K562 (cell line): ENCODE measurements around the gene RNF41. TPM values are rescaled to one million over a fixed set of nuclear protein-coding genes. Genes with fewer than 3 reads are reported as not detected.

Experiments used
- CXXC5 ChIP-seq: fragments of 250-450 bp; sonication (Bioruptor Pico); IDR thresholded peaks from 2 replicates; pipeline ENCODE4 v1.8.0; 2022; ENCODE audit warnings: inconsistent platforms, mild to moderate bottlenecking, moderate library complexity
- DACH1 ChIP-seq: fragments of 450-650 bp; IDR thresholded peaks from 2 replicates; pipeline ENCODE4 v1.6.1; 2018; ENCODE audit not compliant: partially characterized antibody
- HDAC1 ChIP-seq, 2 experiments: fragments of 450-650 bp; IDR thresholded peaks; 2 replicates each; pipeline ENCODE4 v1.6.1; 2016 to 2017; ENCODE audit warnings: inconsistent platforms in 1 of 2, mild to moderate bottlenecking in 1 of 2, moderate library complexity in 1 of 2
- JUND ChIP-seq, 2 experiments: IDR thresholded peaks; 2 replicates in 1 of 2; 3 replicates in 1 of 2; pipeline ENCODE4 v1.6.1; 2011; ENCODE audit warnings: borderline replicate concordance in 2 of 2, low read depth in 2 of 2, low read length in 2 of 2, improper control_type of control experiment in 1 of 2, missing biosample characterization in 1 of 2, missing genetic modification characterization in 1 of 2, missing genetic modification reagents in 1 of 2
- MAFK ChIP-seq: IDR thresholded peaks from 2 replicates; pipeline ENCODE4 v1.6.1; 2011; ENCODE audit warnings: low read length, improper control_type of control experiment
- MAZ ChIP-seq, 2 experiments: fragments of 450-650 bp in 1 of 2; sonication (generic) in 1 of 2; formaldehyde crosslinking; IDR thresholded peaks in 1 of 2; conservative IDR thresholded peaks in 1 of 2; 2 replicates each; pipeline versions ENCODE4 v1.4.0 to v1.5.0; 2020; ENCODE audit warnings: mild to moderate bottlenecking in 1 of 2, missing genetic modification reagents in 1 of 2
- MIER1 ChIP-seq: fragments of 450-650 bp; IDR thresholded peaks from 2 replicates; pipeline ENCODE4 v1.6.1; 2016; ENCODE audit warnings: antibody characterized with exemption, mild to moderate bottlenecking, low read depth
- NCOA4 ChIP-seq: fragments of 450-650 bp; IDR thresholded peaks from 2 replicates; pipeline ENCODE4 v1.6.1; 2018; ENCODE audit warnings: mild to moderate bottlenecking; ENCODE audit not compliant: partially characterized antibody
- RBM15 ChIP-seq: fragments of 200-400 bp; formaldehyde crosslinking; IDR thresholded peaks from 2 replicates; pipeline ENCODE4 v1.6.1; 2018; ENCODE audit warnings: mild to moderate bottlenecking, low read length, moderate library complexity; ENCODE audit not compliant: insufficient read depth
- SAFB ChIP-seq: fragments of 200-400 bp; formaldehyde crosslinking; IDR thresholded peaks from 2 replicates; pipeline ENCODE4 v1.6.1; 2017; ENCODE audit warnings: low read depth, low read length, borderline replicate concordance
- SMARCC2 ChIP-seq: fragments of 450-650 bp; IDR thresholded peaks from 2 replicates; pipeline ENCODE4 v1.6.1; 2017; ENCODE audit warnings: antibody characterized with exemption, moderate library complexity, mild to moderate bottlenecking, low read depth
- SRSF9 ChIP-seq: fragments of 200-400 bp; formaldehyde crosslinking; IDR thresholded peaks from 2 replicates; pipeline ENCODE4 v1.6.1; 2017; ENCODE audit warnings: low read depth, low read length, borderline replicate concordance
- polyA plus RNA-seq, 8 experiments: library from polyadenylated mRNA; depleted of rRNA in 4 of 8; stranded (reverse) in 5 of 8; unstranded in 3 of 8; fragments of >200 nt; fragmentation: Nextera tagmentation in 2 of 8; fragmentation: Illumina TruSeq in 1 of 8; extraction: Ambion mirVana in 2 of 8; extraction: Trizol in 1 of 8; gene quantifications; 2 replicates each; pipeline versions ENCODE4 v1.2.1 to v1.2.3, GENCODE V29; 2011 to 2014; ENCODE audit warnings: inconsistent platforms in 1 of 8, missing spikeins in 1 of 8
- total RNA-seq, 7 experiments: library from RNA; depleted of rRNA in 6 of 7; stranded (reverse); fragments of >200 nt in 6 of 7; fragmentation: Illumina TruSeq in 2 of 7; extraction: Trizol in 2 of 7; gene quantifications; 2 replicates each; pipeline versions ENCODE4 v1.2.1 to v1.2.3, GENCODE V29; 2011 to 2021; ENCODE audit warnings: low replicate concordance in 1 of 7
- TF ChIP-seq, protein P1 (sequence below): fragments of 450-650 bp; IDR thresholded peaks from 2 replicates; pipeline ENCODE4 v1.6.1; 2017; ENCODE audit warnings: antibody characterized with exemption
- TF ChIP-seq, protein P2 (sequence below): fragments of 250-450 bp; sonication (Bioruptor Pico); IDR thresholded peaks from 2 replicates; pipeline ENCODE4 v1.4.0; 2020; ENCODE audit warnings: mild to moderate bottlenecking
- TF ChIP-seq, protein P3 (sequence below): fragments of 250-450 bp; sonication (Bioruptor Pico); IDR thresholded peaks from 2 replicates; pipeline ENCODE4 v1.4.0; 2020
- TF ChIP-seq, protein P4 (sequence below): fragments of 250-450 bp; sonication (Bioruptor Pico); IDR thresholded peaks from 2 replicates; pipeline ENCODE4 v1.4.0; 2020

The RNF41 gene
- total and polyA plus RNA-seq, 9 of the 15 experiments (the other 6 are each of a cell fraction or from before 2014, with no cell fraction given): 28.2 to 46.8 (median 33.8) TPM

DNA sequence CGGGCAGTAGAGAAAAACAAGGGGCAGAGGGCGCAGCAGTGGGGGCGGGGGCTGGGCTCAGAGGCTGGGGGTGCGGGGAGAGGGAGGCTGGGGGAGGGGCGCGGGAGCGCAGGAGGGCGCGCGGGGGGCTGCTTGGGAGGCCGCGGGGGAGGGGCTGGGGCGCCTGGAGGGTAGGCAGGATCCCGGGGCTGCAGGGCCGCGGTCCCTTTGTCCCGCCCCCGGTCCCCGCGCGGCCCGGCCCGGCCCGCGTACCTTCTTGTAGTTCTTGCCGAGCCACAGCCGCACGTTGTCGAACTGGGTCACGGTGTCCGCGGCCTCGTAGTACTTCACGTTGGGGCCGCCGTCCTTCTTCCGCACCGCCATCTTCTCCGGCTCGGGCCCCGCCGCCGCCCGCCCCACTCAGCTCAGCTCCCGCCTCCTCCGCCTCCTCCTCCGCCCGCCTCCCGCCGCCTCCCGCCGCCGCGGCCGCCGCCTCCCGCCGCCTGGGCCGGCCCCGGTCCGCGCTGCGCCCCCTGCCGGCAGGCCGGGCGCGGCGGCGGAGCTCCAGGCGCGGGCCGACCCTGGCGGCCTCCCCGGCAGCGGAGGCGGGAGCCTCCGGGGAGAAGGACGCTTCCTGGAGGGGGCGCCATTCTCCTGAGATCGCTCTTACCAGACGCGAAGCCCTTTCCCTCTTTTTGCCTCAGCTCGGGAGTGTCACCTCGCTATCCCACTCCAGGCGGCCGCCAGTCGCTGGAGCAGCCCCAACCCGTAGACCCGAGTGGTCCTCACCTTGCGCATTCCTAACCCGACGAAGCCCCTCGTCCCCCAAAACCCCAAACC, 32.4 kb downstream of the RNF41 start, which contains the start of gene SMARCC2 (continued):
- TF ChIP-seq, protein P1, sequence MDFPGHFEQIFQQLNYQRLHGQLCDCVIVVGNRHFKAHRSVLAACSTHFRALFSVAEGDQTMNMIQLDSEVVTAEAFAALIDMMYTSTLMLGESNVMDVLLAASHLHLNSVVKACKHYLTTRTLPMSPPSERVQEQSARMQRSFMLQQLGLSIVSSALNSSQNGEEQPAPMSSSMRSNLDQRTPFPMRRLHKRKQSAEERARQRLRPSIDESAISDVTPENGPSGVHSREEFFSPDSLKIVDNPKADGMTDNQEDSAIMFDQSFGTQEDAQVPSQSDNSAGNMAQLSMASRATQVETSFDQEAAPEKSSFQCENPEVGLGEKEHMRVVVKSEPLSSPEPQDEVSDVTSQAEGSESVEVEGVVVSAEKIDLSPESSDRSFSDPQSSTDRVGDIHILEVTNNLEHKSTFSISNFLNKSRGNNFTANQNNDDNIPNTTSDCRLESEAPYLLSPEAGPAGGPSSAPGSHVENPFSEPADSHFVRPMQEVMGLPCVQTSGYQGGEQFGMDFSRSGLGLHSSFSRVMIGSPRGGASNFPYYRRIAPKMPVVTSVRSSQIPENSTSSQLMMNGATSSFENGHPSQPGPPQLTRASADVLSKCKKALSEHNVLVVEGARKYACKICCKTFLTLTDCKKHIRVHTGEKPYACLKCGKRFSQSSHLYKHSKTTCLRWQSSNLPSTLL: no peak
- TF ChIP-seq MIER1 (no peak), MAZ (CRISPR knock-in tag; conservative IDR thresholded peaks at IDR 0.05 in 1 of 2, IDR thresholded peaks at IDR 0.05 in 1 of 2) (peak; percentile 20 to 58; a peak in 1 of 4 replicates), MAFK (no peak), RBM15 (no peak), DACH1 (no peak), SMARCC2 (no peak), JUND (IDR thresholded peaks at IDR 0.05; ENCODE audit: borderline replicate concordance, low read depth, low read length) (peak; percentile 65), JUND (tag; IDR thresholded peaks at IDR 0.05; ENCODE audit: borderline replicate concordance, low read depth, low read length) (no peak; the same call in 2 of the 3 replicates), NCOA4 (no peak), SAFB (no peak), CXXC5 (CRISPR knock-in tag) (peak; percentile 61), HDAC1 (IDR thresholded peaks at IDR 0.05) (no peak), SRSF9 (no peak)
- TF ChIP-seq, protein P2, sequence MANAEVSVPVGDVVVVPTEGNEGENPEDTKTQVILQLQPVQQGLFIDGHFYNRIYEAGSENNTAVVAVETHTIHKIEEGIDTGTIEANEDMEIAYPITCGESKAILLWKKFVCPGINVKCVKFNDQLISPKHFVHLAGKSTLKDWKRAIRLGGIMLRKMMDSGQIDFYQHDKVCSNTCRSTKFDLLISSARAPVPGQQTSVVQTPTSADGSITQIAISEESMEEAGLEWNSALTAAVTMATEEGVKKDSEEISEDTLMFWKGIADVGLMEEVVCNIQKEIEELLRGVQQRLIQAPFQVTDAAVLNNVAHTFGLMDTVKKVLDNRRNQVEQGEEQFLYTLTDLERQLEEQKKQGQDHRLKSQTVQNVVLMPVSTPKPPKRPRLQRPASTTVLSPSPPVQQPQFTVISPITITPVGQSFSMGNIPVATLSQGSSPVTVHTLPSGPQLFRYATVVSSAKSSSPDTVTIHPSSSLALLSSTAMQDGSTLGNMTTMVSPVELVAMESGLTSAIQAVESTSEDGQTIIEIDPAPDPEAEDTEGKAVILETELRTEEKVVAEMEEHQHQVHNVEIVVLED: no peak
- TF ChIP-seq, protein P3, sequence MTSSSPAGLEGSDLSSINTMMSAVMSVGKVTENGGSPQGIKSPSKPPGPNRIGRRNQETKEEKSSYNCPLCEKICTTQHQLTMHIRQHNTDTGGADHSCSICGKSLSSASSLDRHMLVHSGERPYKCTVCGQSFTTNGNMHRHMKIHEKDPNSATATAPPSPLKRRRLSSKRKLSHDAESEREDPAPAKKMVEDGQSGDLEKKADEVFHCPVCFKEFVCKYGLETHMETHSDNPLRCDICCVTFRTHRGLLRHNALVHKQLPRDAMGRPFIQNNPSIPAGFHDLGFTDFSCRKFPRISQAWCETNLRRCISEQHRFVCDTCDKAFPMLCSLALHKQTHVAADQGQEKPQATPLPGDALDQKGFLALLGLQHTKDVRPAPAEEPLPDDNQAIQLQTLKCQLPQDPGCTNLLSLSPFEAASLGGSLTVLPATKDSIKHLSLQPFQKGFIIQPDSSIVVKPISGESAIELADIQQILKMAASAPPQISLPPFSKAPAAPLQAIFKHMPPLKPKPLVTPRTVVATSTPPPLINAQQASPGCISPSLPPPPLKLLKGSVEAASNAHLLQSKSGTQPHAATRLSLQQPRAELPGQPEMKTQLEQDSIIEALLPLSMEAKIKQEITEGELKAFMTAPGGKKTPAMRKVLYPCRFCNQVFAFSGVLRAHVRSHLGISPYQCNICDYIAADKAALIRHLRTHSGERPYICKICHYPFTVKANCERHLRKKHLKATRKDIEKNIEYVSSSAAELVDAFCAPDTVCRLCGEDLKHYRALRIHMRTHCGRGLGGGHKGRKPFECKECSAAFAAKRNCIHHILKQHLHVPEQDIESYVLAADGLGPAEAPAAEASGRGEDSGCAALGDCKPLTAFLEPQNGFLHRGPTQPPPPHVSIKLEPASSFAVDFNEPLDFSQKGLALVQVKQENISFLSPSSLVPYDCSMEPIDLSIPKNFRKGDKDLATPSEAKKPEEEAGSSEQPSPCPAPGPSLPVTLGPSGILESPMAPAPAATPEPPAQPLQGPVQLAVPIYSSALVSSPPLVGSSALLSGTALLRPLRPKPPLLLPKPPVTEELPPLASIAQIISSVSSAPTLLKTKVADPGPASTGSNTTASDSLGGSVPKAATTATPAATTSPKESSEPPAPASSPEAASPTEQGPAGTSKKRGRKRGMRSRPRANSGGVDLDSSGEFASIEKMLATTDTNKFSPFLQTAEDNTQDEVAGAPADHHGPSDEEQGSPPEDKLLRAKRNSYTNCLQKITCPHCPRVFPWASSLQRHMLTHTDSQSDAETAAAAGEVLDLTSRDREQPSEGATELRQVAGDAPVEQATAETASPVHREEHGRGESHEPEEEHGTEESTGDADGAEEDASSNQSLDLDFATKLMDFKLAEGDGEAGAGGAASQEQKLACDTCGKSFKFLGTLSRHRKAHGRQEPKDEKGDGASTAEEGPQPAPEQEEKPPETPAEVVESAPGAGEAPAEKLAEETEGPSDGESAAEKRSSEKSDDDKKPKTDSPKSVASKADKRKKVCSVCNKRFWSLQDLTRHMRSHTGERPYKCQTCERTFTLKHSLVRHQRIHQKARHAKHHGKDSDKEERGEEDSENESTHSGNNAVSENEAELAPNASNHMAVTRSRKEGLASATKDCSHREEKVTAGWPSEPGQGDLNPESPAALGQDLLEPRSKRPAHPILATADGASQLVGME: no peak
- TF ChIP-seq, protein P4, sequence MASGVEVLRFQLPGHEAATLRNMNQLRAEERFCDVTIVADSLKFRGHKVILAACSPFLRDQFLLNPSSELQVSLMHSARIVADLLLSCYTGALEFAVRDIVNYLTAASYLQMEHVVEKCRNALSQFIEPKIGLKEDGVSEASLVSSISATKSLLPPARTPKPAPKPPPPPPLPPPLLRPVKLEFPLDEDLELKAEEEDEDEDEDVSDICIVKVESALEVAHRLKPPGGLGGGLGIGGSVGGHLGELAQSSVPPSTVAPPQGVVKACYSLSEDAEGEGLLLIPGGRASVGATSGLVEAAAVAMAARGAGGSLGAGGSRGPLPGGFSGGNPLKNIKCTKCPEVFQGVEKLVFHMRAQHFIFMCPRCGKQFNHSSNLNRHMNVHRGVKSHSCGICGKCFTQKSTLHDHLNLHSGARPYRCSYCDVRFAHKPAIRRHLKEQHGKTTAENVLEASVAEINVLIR: no peak
